HepG2 (cell line): Measurements from ENCODE around the gene PODN. TPM values are rescaled to one million over a fixed set of nuclear protein-coding genes. Genes with fewer than 3 reads are reported as not detected.

Source experiments
- CTCF ChIP-seq: sonication (generic); formaldehyde crosslinking; IDR thresholded peaks from 2 replicates; pipeline ENCODE4 v1.5.0; 2020; ENCODE audit warnings: mild to moderate bottlenecking, missing genetic modification reagents, moderate library complexity
- HDAC2 ChIP-seq: sonication (generic); formaldehyde crosslinking; IDR thresholded peaks from 2 replicates; pipeline ENCODE4 v1.4.0; 2020; ENCODE audit warnings: missing genetic modification reagents
- MED13 ChIP-seq: sonication (generic); formaldehyde crosslinking; IDR thresholded peaks from 2 replicates; pipeline ENCODE4 v1.5.0; 2020; ENCODE audit warnings: missing genetic modification reagents
- MXI1 ChIP-seq: IDR thresholded peaks from 3 replicates; pipeline ENCODE4 v1.6.1; 2012; ENCODE audit warnings: low read depth, low read length, inconsistent platforms, borderline replicate concordance
- NR2F1 ChIP-seq, 2 experiments: fragments of 450-650 bp in 1 of 2; formaldehyde crosslinking in 1 of 2; IDR thresholded peaks; 2 replicates each; pipeline versions ENCODE4 v1.5.0 to v1.6.1; 2016 to 2020; ENCODE audit warnings: mild to moderate bottlenecking in 1 of 2, missing compliant biosample characterization in 1 of 2, missing genetic modification reagents in 1 of 2, moderate library complexity in 1 of 2
- RXRA ChIP-seq: sonication (generic); formaldehyde crosslinking; IDR thresholded peaks from 2 replicates; pipeline ENCODE4 v1.5.1; 2020; ENCODE audit warnings: missing genetic modification reagents
- TFE3 ChIP-seq: IDR thresholded peaks from 2 replicates; pipeline ENCODE4 v1.6.1; 2016
- THAP9 ChIP-seq: sonication (generic); formaldehyde crosslinking; IDR thresholded peaks from 2 replicates; pipeline ENCODE4; 2020; ENCODE audit warnings: missing genetic modification reagents, mild to moderate bottlenecking, borderline replicate concordance
- ZBED4 ChIP-seq: sonication (generic); formaldehyde crosslinking; IDR thresholded peaks from 2 replicates; pipeline ENCODE4 v1.4.0; 2020; ENCODE audit warnings: missing genetic modification reagents, borderline replicate concordance
- ZBTB38 ChIP-seq: sonication (generic); formaldehyde crosslinking; IDR thresholded peaks from 2 replicates; pipeline ENCODE4 v1.5.1; 2020; ENCODE audit warnings: mild to moderate bottlenecking, missing genetic modification reagents
- ZFP36L1 ChIP-seq: sonication (generic); formaldehyde crosslinking; IDR thresholded peaks from 2 replicates; pipeline ENCODE4 v1.8.0; 2022; ENCODE audit warnings: mild to moderate bottlenecking, missing genetic modification reagents, moderate library complexity
- ZNF3 ChIP-seq: IDR thresholded peaks from 2 replicates; pipeline ENCODE4 v1.7.0; 2017; ENCODE audit warnings: inconsistent platforms
- ZNF784 ChIP-seq: sonication (generic); formaldehyde crosslinking; IDR thresholded peaks from 2 replicates; pipeline ENCODE4 v1.5.1; 2020; ENCODE audit warnings: missing genetic modification reagents, mild to moderate bottlenecking, borderline replicate concordance
- ZNF792 ChIP-seq: IDR thresholded peaks from 2 replicates; pipeline ENCODE4 v1.6.1; 2016
- ZSCAN9 ChIP-seq: IDR thresholded peaks from 2 replicates; pipeline ENCODE4 v1.6.1; 2016; ENCODE audit warnings: borderline replicate concordance
- polyA plus RNA-seq, 8 experiments: library from polyadenylated mRNA; depleted of rRNA in 3 of 8; stranded (reverse) in 7 of 8; unstranded in 1 of 8; fragments of >200 nt; fragmentation: Illumina TruSeq in 4 of 8; extraction: Trizol in 4 of 8; gene quantifications; 2 replicates each; pipeline versions ENCODE4 v1.2.1 to v1.2.3, GENCODE V29; 2011 to 2016; ENCODE audit warnings: low read depth in 4 of 8, missing spikeins in 1 of 8, mixed read lengths in 1 of 8; ENCODE audit not compliant: insufficient read depth in 1 of 8
- total RNA-seq, 5 experiments: library from RNA; depleted of rRNA; stranded (reverse); fragments of >200 nt; fragmentation: Illumina TruSeq; extraction: Trizol; gene quantifications; 2 replicates each; pipeline ENCODE4 v1.2.3, GENCODE V29; 2016; ENCODE audit warnings: low read depth in 1 of 5

PODN gene
- total and polyA plus RNA-seq, 2 of the 13 experiments (the other 11 are each of a cell fraction or from before 2014, with no cell fraction given), result 0.13 TPM; not detected in 1

- TF ChIP-seq ZNF784 (CRISPR knock-in tag), result no peak
- TF ChIP-seq TFE3 (CRISPR knock-in tag), result peak; percentile 45; the same call in 1 of the 2 replicates
- TF ChIP-seq MED13, result no peak
- TF ChIP-seq MXI1, result peak; percentile 76; the same call in 1 of the 3 replicates
- peak; percentile 71 for TF ChIP-seq ZBTB38 (CRISPR knock-in tag)
- TF ChIP-seq ZSCAN9 (CRISPR knock-in tag), result 0 out of 2 replicates have a peak, but pooled peaks have one; percentile 36
- TF ChIP-seq HDAC2, result peak; percentile 41
- peak; percentile 44; the same call in 1 of the 2 replicates for TF ChIP-seq CTCF (CRISPR knock-in tag)
- TF ChIP-seq ZBED4, result no peak
- peak; percentile 66; the same call in 1 of the 2 replicates for TF ChIP-seq ZNF792
- 0 out of 2 replicates have a peak, but pooled peaks have one; percentile 6 for TF ChIP-seq ZFP36L1 (CRISPR knock-in tag)
- no peak for TF ChIP-seq ZNF3
- peak; percentile 55; the same call in 1 of the 2 replicates for TF ChIP-seq THAP9 (CRISPR knock-in tag)
- TF ChIP-seq RXRA (CRISPR knock-in tag), result peak; percentile 62
- TF ChIP-seq NR2F1 (CRISPR knock-in tag; IDR thresholded peaks at IDR 0.05), result peak; percentile 11 to 41; a peak in 2 of 4 replicates
These were observed 49.1 kb downstream of the PODN start (continued) for GRCh38 chr1:53111073-53111556.
